HEK293 (cell line): ENCODE results near the gene MAP6.

Experiments used
- CTCF ChIA-PET: fragments of 350-600 bp; formaldehyde crosslinking; extraction: SDS; loops from one replicate; lab custom pipeline; 2021; ENCODE audit warnings: antibody characterized with exemption; lab: Yijun Ruan, JAX
- POLR2A ChIA-PET: fragments of 300-600 bp; formaldehyde crosslinking; extraction: SDS; loops from one replicate; lab custom pipeline; 2020; ENCODE audit warnings: antibody characterized with exemption, inconsistent platforms; lab: Yijun Ruan, JAX
- H3K27ac ChIP-seq: fragments of 200-500 bp; sonication (Bioruptor generic); 2 replicates; pipeline ENCODE4 v1.5.1; 2014; ENCODE audit warnings: low read depth, low read length, control low read depth, inconsistent platforms; ENCODE audit errors: extremely low read depth
- H3K36me3 ChIP-seq, 2 experiments: fragments of 200-500 bp in 1 of 2; sonication (Bioruptor generic) in 1 of 2; 1 replicate in 1 of 2; 2 replicates in 1 of 2; pipeline ENCODE4 v1.5.1; 2014 to 2017; ENCODE audit warnings: inconsistent platforms in 2 of 2, low read length in 2 of 2; ENCODE audit not compliant: control insufficient read depth in 2 of 2, insufficient read depth in 1 of 2
- H3K4me1 ChIP-seq: fragments of 200-500 bp; sonication (Bioruptor generic); 2 replicates; pipeline ENCODE4 v1.5.1; 2014; ENCODE audit warnings: mild to moderate bottlenecking, low read length, inconsistent platforms; ENCODE audit not compliant: control insufficient read depth, insufficient read depth
- H3K4me3 ChIP-seq: 2 replicates; pipeline ENCODE4 v1.5.1; 2011; ENCODE audit warnings: low read depth, mild to moderate bottlenecking, control low read depth, low read length, moderate library complexity
- H3K9me3 ChIP-seq: fragments of 200-500 bp; sonication (Bioruptor generic); 2 replicates; pipeline ENCODE4 v1.5.1; 2014; ENCODE audit warnings: low read depth, low read length, inconsistent platforms; ENCODE audit not compliant: control insufficient read depth, insufficient read depth
- AEBP2 ChIP-seq: fragments of 450-650 bp; formaldehyde crosslinking; IDR thresholded peaks from 2 replicates; pipeline ENCODE4 v1.5.1; 2016; ENCODE audit warnings: missing biosample characterization, missing genetic modification characterization, borderline replicate concordance
- BCL11A ChIP-seq: fragments of 450-650 bp; formaldehyde crosslinking; IDR thresholded peaks from 2 replicates; pipeline ENCODE4 v1.5.1; 2016; ENCODE audit warnings: low read depth, missing biosample characterization, missing genetic modification characterization
- BCL6B ChIP-seq: fragments of 450-650 bp; formaldehyde crosslinking; IDR thresholded peaks from 2 replicates; pipeline ENCODE4 v1.5.1; 2017; ENCODE audit warnings: missing biosample characterization, missing genetic modification characterization
- CTCF ChIP-seq: fragments of 450-650 bp; formaldehyde crosslinking; IDR thresholded peaks from 2 replicates; pipeline ENCODE4 v1.5.1; 2016; ENCODE audit warnings: missing biosample characterization, missing genetic modification characterization
- FEZF1 ChIP-seq: fragments of 450-650 bp; formaldehyde crosslinking; IDR thresholded peaks from 2 replicates; pipeline ENCODE4 v1.5.1; 2016; ENCODE audit warnings: missing biosample characterization, missing genetic modification characterization
- GLI4 ChIP-seq: fragments of 450-650 bp; formaldehyde crosslinking; IDR thresholded peaks from 2 replicates; pipeline ENCODE4 v1.5.1; 2016; ENCODE audit warnings: missing biosample characterization, missing genetic modification characterization
- HOXC10 ChIP-seq: sonication (generic); formaldehyde crosslinking; IDR thresholded peaks from 2 replicates; pipeline ENCODE4 v1.8.1; 2023; ENCODE audit warnings: mild to moderate bottlenecking, missing genetic modification reagents
- MZF1 ChIP-seq: fragments of 450-650 bp; formaldehyde crosslinking; IDR thresholded peaks from 2 replicates; pipeline ENCODE4 v1.5.1; 2017; ENCODE audit warnings: missing biosample characterization, missing genetic modification characterization, borderline replicate concordance
- OSR2 ChIP-seq: fragments of 450-650 bp; formaldehyde crosslinking; IDR thresholded peaks from 2 replicates; pipeline ENCODE4 v1.5.1; 2016; ENCODE audit warnings: missing biosample characterization, missing genetic modification characterization
- PRDM2 ChIP-seq: fragments of 450-650 bp; formaldehyde crosslinking; IDR thresholded peaks from 2 replicates; pipeline ENCODE4 v1.5.1; 2016; ENCODE audit warnings: missing biosample characterization, missing genetic modification characterization, borderline replicate concordance
- YY1 ChIP-seq: fragments of 450-650 bp; formaldehyde crosslinking; IDR thresholded peaks from 2 replicates; pipeline ENCODE4 v1.5.1; 2018; ENCODE audit warnings: missing biosample characterization, missing genetic modification characterization
- ZBTB17 ChIP-seq: fragments of 450-650 bp; formaldehyde crosslinking; IDR thresholded peaks from 2 replicates; pipeline ENCODE4 v1.5.1; 2016; ENCODE audit warnings: missing biosample characterization, missing genetic modification characterization
- ZNF146 ChIP-seq: fragments of 450-650 bp; formaldehyde crosslinking; IDR thresholded peaks from 2 replicates; pipeline ENCODE4 v1.5.1; 2016; ENCODE audit warnings: missing biosample characterization, missing genetic modification characterization
- ZNF302 ChIP-seq: fragments of 450-650 bp; formaldehyde crosslinking; IDR thresholded peaks from 2 replicates; pipeline ENCODE4 v1.5.1; 2016; ENCODE audit warnings: missing biosample characterization, missing genetic modification characterization, low read depth
- ZNF341 ChIP-seq: fragments of 450-650 bp; formaldehyde crosslinking; IDR thresholded peaks from 2 replicates; pipeline ENCODE4; 2016; ENCODE audit warnings: low read depth, missing biosample characterization, missing genetic modification characterization
- ZNF362 ChIP-seq: fragments of 450-650 bp; formaldehyde crosslinking; IDR thresholded peaks from 2 replicates; pipeline ENCODE4 v1.5.1; 2016; ENCODE audit warnings: missing biosample characterization, missing genetic modification characterization
- ZNF37A ChIP-seq: fragments of 450-650 bp; IDR thresholded peaks from 2 replicates; pipeline ENCODE4 v1.5.1; 2018; ENCODE audit warnings: missing biosample characterization, missing genetic modification characterization
- ZNF530 ChIP-seq: fragments of 450-650 bp; formaldehyde crosslinking; IDR thresholded peaks from 2 replicates; pipeline ENCODE4 v1.5.1; 2016; ENCODE audit warnings: low read depth, missing biosample characterization, missing genetic modification characterization
- ZNF544 ChIP-seq: fragments of 450-650 bp; formaldehyde crosslinking; IDR thresholded peaks from 2 replicates; pipeline ENCODE4 v1.5.0; 2017; ENCODE audit warnings: missing biosample characterization, missing genetic modification characterization
- ZNF654 ChIP-seq: fragments of 450-650 bp; formaldehyde crosslinking; IDR thresholded peaks from 2 replicates; pipeline ENCODE4 v1.5.1; 2016; ENCODE audit warnings: low read depth, missing biosample characterization, missing genetic modification characterization
- ZNF677 ChIP-seq: fragments of 450-650 bp; IDR thresholded peaks from 2 replicates; pipeline ENCODE4 v1.5.0; 2018; ENCODE audit warnings: missing biosample characterization, mild to moderate bottlenecking, missing genetic modification characterization, moderate library complexity
- ZSCAN5A ChIP-seq: fragments of 450-650 bp; formaldehyde crosslinking; IDR thresholded peaks from 2 replicates; pipeline ENCODE4 v1.5.1; 2016; ENCODE audit warnings: missing biosample characterization, missing genetic modification characterization

MAP6 gene

GRCh38 chr11:75598264-75598663, 70.6 kb downstream of the MAP6 start:
- H3K9me3 ChIP-seq: no peaks in the 10 kb centered on the region
- POLR2A ChIA-PET: no interaction called here
- H3K36me3 ChIP-seq: no peaks in the 10 kb centered on the region
- CTCF ChIA-PET: interaction anchor here (0.6 to 2.3 kb wide), 28 partner anchors 9 to 721 kb away, joined by 3 to 12 read pairs (median 4); no protein-coding TSS in a partner anchor
- TF ChIP-seq ZNF146 (no peak), AEBP2 (tag by site-specific recombination) (no peak), PRDM2 (no peak), HOXC10 (CRISPR knock-in tag) (no peak), YY1 (tag by site-specific recombination) (no peak), BCL11A (tag by site-specific recombination) (no peak), OSR2 (tag by site-specific recombination) (no peak), ZBTB17 (tag by site-specific recombination) (no peak), ZNF302 (no peak), ZNF362 (no peak), GLI4 (no peak), MZF1 (tag by site-specific recombination) (no peak)
- TF ChIP-seq, all 188 proteins: peak for 0
- Histone ChIP-seq H3K4me1 (no peaks in the 10 kb centered on the region), H3K27ac (no peak overlapping the region), H3K4me3 (no peak overlapping the region)

- POLR2A ChIA-PET: no interaction called here
- CTCF ChIA-PET: interaction anchor here (0.6 to 2.3 kb wide), 27 partner anchors 8 to 721 kb away, joined by 3 to 12 read pairs (median 4); no protein-coding TSS in a partner anchor
- Histone ChIP-seq H3K27ac (no peak overlapping the region), H3K9me3 (no peaks in the 10 kb centered on the region), H3K4me1 (no peaks in the 10 kb centered on the region), H3K36me3 (no peaks in the 10 kb centered on the region), H3K4me3 (no peak overlapping the region)
- TF ChIP-seq ZNF530 (tag by site-specific recombination) (no peak), ZNF654 (tag by site-specific recombination) (peak; percentile 39), CTCF (tag by site-specific recombination) (0 out of 2 replicates have a peak, but pooled peaks have one; percentile 12), BCL6B (tag by site-specific recombination) (no peak), ZNF677 (tag by site-specific recombination) (no peak), ZNF544 (tag by site-specific recombination) (no peak), ZSCAN5A (no peak), FEZF1 (tag by site-specific recombination) (no peak), ZNF341 (no peak), ZNF37A (tag by site-specific recombination) (no peak)
Observed at GRCh38 chr11:75597636-75598035, 71.2 kb downstream of the MAP6 start.
